ENCODE data around the gene KCNC4.

- TF ChIP-seq CTCF (conservative IDR thresholded peaks at IDR 0.05 in 1 of 2, IDR thresholded peaks at IDR 0.05 in 1 of 2; ENCODE audit: extremely low read depth in 1 of 2, insufficient read depth in 1 of 2, low read depth in 1 of 2, low read length in 2 of 2) (no peak), EZH2 (IDR thresholded peaks at IDR 0.05; ENCODE audit: borderline replicate concordance, low read length) (no peak)
Observed at GRCh38 chr1:110197905-110198629, 12.0 kb upstream of the KCNC4 start.

All from mammary epithelial cell (primary cell).